GM12873 (cell line): ENCODE measurements around the gene PPP1R27.

Experiments
- TF ChIP-seq, protein P1 (sequence below): IDR thresholded peaks from 2 replicates; pipeline ENCODE4 v1.5.1; 2012; ENCODE audit warnings: low read depth, mild to moderate bottlenecking, moderate library complexity, low read length, control low read depth; ENCODE audit not compliant: insufficient read depth; ENCODE audit errors: missing control alignments

Gene PPP1R27

DNA sequence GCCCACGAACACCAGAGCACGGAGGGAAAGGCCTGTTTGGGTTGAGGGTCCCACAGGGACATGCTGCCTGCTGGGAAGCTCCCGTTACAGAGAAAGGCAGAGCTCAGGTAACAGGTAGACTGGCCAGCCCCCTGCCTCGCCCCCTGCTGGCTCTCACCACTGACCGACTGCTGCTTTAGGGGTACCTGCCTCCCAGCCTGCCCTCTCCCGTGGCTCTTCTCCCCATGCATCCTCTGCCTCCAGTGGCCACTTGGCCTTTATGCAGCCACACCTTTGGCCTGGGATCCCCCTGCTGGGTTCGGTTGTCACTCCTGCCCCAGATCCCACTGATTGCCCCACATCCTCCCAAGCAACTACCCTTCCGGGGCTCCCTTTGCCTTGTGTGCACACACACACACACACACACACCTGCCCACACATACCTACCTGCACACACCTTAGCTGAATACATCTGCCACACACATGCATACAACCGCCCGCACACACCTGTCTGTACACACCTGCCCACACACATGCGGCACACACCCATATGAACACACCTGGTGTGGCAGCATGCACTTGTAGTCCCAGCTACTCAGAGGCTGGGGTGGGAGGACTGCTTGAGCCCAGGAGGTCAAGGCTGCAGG, 8.9 kb downstream of the PPP1R27 start:
- TF ChIP-seq, protein P1, sequence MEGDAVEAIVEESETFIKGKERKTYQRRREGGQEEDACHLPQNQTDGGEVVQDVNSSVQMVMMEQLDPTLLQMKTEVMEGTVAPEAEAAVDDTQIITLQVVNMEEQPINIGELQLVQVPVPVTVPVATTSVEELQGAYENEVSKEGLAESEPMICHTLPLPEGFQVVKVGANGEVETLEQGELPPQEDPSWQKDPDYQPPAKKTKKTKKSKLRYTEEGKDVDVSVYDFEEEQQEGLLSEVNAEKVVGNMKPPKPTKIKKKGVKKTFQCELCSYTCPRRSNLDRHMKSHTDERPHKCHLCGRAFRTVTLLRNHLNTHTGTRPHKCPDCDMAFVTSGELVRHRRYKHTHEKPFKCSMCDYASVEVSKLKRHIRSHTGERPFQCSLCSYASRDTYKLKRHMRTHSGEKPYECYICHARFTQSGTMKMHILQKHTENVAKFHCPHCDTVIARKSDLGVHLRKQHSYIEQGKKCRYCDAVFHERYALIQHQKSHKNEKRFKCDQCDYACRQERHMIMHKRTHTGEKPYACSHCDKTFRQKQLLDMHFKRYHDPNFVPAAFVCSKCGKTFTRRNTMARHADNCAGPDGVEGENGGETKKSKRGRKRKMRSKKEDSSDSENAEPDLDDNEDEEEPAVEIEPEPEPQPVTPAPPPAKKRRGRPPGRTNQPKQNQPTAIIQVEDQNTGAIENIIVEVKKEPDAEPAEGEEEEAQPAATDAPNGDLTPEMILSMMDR: peak; percentile 28

DNA sequence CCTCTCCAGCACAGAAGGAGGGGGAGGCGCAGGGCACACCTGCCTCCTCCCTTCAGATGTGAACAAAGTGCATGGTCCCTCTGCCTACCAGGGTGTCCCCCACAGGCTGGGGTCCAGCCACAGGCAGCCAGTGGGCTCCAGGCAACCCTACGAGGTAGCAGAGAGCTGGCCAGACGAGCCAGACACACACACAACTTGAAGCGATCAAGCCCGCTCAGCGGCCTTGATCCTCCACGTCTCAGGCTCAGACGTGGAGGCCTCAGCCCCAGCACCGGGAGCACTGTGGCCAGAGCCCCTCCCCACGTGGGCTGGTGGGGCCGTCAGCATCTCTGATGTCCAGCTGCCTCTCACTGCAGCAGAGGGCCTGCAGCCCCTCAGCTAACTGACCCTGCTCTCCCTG, 10.3 kb downstream of the PPP1R27 start:
- TF ChIP-seq, protein P1: no peak

DNA sequence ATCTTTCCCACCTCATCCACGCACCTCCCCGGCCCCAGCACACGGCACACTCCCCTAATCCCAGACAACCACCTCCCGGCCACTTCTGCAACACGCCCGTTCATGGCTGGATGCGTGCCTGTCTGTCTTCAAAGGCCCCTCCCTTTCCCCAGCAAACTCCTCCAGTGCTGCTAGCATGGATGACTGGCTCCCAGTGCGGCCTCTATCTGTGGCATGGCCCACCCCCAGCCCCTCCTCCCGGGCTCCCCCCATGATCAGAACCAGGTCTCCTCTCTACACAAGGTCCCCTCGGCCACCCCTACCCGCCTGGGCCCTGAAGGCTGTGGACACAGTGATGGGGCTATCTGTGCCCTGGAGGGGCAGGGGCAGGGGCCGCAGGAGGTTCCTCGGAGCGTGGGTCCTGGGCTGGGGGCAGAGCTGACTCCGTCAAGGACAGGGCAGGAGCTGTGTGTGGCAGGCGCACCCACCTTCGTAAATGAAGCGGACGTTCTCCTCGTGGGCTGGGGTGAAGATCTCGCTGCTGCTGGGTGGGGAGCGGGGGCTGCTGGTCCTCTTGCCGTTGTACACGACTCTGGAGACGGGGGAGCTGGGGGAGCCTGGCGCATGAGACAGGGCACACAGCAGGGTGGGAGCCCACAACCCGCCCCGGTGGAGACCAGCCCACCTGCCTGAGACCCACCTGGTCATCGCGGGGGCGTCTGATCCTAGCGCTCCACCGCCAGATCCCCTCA, 10.9 kb downstream of the PPP1R27 start:
- TF ChIP-seq, protein P1: no peak

DNA sequence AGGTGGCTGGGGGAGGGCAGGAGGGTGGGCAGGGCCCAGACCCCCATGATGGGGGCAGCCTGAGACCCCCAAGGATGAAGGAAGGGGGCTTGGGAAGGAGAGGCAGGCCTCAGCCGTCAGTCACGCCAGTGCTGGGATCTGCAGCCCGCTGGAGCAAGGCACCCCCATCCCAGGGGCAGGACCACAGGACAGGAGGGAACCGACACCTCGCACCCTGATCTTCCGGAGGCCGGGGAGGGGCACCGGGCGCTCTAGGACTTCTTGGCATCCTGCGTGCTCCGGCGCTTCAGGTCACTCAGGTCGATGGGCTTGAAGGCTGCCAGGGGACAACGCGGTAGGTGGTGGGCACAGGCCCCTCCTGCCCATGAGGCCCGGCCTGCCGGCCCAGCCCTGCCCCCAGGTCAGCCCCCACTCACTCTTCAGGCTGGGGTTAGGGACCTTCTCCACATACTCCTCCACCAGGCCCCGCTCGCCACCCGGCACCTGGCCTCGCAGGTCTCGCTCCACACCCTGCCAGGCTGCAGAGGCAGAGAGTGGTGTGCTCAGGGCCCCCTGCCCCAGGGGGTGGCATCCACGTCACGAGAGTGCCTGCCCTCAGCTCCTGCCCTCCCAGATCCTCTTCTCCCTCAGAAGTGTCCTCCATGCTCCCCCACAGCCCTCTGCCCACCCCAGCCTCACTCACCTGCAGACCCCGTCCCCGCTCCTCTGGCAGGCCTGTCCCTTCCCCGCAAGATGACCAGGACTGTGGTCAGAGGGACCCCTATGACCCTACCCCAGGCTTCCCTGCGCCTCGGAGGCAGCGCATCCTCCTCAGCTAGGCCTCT, 11.6 kb downstream of the PPP1R27 start:
- TF ChIP-seq, protein P1: no peak

DNA sequence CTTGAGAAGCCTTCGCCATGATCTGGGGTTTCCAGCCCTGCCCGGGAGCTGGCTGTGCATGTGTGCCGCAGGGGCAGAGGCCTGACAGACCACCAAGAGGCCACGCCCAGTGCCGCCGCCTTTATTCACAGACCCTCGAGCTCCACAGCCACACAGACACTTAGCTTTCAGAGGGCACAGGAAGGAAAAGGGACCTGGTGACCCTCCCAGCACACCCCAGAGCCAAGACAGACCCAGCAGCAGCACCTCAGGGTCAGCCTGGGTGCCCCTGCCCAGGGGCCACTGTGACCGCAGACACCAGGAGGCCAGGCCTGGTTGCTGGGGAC, 12.6 kb downstream of the PPP1R27 start:
- TF ChIP-seq, protein P1: no peak

DNA sequence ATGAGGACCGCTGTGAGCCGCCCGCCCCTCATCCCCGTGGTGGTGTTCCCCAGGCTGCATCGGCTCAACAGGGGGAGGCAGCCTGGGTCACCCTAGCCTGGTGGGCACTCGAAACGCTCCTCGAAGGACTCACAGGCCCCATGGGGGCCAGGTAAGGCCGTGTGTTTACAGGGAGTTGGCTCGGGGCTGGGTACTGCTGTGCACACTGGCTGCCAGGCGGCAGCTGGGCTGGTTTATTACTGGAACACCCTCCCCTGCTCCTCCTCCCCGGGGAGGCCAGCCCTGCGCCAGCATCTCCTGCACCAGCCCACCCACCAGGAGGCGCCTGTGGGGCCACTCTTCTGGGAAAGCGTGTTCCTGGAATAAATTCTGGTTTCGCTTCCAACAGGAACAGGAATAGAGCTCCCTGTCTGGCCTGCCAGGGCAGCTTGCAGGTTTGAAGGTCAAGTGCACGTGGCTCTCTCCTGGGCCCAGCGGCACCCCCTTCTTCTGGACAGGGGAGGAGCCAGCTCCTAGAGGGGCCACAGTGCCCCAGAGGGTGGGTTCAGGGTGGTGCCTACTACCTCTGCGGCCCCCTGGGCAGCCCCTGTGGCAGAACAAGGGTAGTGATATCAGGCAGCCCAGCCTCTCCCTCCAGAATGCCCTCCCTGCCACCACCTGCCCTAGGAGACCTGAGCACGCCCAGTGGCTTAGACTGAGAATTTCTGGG, 13.1 kb downstream of the PPP1R27 start:
- TF ChIP-seq, protein P1: peak; percentile 6

DNA sequence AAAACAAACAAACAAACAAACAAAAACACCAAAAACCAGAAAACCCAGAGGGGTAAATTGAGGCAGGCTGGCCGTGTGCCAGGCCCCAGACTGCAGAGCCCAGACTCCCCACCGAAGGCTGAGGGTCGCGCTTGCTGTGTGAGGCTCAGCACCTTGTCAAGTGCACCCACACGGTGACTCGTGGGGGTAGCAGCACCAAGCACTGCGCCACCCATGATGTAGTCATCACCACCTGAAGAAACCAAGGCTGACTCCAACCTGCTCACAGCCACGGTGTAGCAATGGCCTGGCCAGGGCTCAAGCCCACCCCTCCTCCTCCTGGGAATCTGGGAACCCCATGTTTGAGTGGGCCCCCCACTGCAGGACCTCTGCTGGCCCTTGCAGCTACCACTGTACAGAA, 13.7 kb downstream of the PPP1R27 start:
- TF ChIP-seq, protein P1: no peak
